DMS53 treated with DMSO at 0.1 percent for 48 hours (cell line): ENCODE measurements around the gene PPP2R3A.

Source experiments
- DNase-seq: peaks from one replicate; lab custom pipeline; 2025; ENCODE audit not compliant: unreplicated experiment; lab: John Stamatoyannopoulos, UW

The PPP2R3A gene

DNA sequence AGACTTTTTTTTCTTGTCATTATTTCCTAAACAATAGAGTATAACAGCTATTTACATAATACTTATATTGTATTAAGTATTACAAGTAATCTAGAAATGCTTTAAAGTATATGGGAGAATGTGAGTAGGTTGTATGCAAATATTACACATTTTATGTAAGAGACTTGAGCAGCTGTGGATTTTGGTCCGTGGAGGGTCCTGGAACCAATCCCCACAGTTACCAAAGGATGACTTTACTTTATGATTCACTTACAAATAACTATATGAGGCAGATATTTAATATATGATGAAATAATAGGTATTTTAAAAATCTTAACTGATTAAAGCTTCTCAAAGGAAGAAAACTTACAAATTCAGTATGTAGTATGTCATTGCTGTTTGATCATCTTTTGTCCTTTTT, 56.3 kb downstream of the PPP2R3A start:
- no peak for DNase-seq

DNA sequence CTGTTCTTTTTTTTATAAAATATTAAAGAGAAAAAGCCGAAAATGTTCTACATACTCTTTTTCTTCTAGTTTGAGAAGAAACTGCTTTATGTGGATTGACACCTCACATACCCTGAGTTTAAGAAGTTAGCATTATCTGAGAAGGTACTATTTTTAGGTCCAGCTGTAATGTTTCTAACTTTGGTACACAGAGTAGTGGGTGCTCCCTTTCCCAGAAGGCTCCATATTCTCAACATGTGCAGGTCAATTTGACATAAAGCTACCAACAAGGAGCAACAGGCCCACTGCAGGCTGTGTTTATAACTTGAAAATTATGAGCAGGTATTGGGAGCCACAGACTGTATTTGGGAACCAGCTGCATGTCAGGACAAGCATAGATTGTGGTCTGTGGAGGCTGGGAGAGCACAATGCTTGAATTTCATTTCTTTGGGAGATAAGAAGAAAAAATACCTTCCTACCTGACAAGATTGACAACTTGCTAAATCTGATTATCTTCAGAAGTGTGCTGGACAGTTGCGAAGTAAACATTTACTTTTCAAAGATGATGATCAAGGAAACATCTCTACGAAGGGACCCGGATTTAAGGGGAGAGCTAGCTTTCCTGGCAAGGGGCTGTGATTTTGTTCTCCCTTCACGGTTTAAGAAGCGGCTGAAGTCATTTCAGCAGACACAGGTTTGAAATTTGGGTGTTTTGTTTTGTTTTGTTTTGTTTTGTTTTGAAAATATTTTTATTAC, 57.2 kb downstream of the PPP2R3A start:
- no peak for DNase-seq

DNA sequence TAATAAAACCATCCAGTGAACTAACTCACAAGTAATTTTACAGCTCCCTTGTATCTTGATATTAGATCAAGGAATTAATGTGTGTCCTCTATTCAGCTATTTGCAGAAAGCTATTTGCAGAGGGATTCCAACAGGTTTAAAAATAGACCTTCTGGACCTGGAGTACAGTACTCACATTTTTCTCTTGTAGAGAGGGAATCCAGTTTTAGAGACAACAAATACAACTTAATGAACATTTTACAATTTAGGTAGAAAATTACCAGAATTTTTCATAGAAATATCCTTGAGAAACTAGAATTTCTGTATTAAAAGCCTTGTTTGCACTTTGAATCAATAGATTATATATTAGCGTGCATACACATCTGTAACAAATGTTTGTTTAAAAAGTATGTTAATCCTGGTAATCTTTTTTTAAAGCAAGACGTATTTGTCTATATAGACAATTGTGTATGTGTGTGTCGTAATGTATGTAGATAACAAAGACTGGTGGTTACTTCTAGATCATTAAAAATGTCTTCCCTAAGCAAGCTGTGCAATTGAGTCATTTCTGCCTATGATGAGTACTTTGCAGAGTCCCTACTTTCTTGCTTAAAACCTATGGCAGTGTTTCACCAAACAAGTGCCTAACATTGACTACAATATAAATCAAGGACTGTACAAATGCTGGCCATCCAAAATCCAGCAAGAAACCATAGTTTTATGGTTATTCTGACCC, 57.9 kb downstream of the PPP2R3A start:
- DNase-seq, result no peak

DNA sequence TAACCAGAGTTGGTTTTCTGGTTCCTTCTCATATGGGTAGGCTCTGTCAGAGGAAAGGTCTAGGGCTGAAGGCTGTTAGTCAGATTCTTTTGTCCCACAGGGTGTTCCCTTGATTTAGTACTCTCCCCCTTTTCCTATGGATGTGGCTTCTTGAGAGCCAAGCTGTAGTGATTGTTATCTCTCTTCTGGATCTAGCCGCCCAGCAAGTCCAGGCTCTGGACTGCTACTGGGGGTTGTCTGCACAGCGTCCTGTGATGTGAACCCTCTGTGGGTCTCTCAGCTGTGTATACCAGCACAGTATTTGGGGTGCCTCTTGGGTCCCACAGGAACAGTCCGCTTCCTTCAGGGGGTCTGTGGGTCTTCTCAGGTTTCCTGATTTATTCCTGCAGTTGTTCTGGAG, 70.8 kb downstream of the PPP2R3A start:
- DNase-seq, result no peak

DNA sequence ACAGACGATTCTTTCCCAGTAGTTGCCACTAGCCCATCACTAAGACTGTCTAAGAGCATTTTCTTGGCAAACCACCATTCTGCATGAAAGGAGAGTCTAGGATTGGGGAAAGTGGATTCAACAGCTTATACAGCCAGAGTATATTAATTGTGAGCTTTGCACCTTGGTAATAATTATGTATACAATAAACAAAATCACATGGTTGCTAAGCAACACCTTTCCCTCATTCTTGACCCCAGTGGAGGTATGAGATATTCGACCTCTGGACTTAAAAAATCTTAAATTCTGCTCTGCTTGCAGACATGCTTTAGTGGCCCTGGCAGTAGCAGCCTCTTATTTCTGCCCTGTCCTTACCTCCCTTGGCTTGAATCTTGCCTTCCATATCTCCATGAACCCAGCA, 73.1 kb downstream of the PPP2R3A start:
- DNase-seq, result no peak

DNA sequence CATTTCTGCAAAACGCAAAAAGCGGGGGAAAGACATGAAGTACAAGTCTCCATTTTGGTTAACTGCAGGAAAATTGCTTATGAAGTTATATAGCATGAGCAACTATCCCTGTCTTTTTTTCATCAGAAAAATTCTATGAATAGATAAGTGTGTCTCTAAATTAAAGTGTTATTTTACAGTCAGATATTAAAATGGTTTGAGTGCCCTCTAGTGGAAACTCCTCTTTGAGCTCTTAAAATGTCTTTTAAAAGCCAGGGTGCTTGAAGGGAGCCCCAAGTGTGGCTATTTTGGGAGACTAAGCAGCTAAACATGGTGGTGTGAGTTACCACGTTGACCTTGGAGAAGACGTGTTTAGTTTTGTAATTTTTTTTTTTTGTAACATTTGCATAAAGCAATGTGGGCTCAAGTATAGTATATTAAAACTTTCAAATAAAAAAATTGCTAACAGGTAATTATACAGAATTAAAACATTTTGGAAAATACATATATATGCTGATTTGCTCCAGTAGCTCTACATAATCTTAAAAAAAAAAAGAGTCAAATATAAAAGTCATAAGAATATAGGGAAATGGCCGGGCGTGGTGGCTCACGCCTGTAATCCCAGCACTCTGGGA, 77.2 kb downstream of the PPP2R3A start:
- peak; percentile 57 for DNase-seq

DNA sequence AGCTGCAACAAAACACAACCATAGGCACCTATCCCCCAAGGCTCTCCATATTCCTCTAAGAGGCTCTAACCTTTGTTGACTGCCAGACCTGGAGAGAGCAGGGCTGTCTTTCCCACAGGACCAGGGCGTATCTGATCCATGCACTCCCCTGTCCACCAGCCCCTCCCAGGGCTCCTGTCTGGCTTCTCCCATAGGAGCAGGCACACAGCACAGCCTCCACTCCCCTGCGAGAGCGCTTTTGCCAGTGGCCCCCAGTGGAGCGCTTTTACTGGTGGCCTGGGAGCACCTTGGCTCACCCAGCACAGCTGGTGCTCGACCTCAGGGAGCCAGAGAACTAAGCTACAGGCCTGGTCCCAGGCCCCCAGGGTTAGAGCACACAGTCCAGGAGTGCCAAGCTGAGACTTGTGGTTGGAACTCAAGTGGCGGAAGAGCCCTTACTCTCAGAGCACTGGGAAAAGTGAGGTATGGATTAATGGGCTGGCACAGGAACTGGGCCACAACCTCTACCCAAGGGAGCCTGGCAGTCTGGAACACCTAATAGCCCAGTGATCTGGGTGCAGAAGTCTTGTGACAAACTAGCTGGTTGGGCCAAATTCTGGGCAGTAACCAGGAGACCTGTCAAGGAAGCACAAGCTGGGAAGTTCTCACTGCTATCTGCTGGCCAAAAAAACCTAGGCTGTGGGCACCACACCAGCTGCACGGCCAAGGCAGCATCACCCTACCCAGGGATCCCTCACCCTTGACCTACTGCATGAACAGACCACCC, 79.6 kb downstream of the PPP2R3A start:
- no peak for DNase-seq

DNA sequence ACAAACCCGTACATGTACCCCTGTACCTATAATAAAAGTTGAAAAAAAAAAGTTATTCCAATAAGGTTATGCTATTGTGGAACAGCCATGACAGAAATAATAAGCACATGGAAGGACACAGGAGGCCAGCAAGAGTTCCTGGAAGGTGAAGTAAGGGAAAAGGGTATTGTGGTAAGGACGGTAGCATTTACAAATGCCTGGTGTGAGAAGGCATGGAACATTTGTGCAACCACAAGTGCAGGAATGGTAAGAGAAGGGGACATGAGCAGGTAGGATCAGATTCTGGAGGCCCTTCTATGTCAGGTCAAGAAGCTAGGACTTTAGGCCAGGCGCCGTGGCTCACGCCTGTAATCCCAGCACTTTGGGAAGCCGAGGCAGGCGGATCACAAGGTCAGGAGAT, 82.5 kb downstream of the PPP2R3A start:
- DNase-seq, result no peak

DNA sequence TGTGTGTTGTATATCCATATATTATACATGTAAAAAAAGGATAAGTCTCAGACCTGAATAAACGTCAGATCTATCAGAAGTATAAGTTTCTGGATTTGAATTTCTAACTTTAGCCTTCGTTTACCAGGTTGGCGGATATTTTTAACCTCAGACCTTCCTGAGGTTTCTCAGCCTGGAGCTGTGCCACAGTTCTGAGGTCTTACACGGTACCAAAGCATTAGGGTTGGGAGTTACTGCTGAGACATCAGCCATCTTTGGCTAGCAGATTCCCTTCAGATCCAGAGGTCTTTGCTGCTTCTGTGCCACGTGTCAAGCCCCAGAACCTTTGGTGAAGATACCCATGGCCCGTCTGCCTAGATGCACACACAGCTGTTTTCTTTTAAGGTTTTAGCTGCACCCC, 84.7 kb downstream of the PPP2R3A start:
- no peak for DNase-seq

DNA sequence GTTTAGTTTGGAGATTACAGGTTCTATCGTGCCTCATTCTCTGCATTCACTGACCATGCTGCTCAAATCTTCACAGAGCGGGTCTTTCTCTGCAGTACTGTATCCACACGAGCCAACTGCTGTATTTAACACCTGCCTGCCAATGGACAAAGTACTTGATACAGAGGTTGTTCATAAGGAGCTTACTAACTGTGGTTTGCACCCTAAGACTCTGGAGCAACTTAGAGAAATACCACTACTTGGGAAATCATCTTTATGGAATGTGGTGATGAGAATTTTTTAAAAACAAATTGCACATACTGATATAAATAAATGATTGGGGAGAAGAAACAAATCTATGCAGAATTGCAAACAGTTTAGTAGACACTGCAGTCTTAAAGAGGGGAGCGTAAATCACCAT, 90.0 kb downstream of the PPP2R3A start:
- no peak for DNase-seq

DNA sequence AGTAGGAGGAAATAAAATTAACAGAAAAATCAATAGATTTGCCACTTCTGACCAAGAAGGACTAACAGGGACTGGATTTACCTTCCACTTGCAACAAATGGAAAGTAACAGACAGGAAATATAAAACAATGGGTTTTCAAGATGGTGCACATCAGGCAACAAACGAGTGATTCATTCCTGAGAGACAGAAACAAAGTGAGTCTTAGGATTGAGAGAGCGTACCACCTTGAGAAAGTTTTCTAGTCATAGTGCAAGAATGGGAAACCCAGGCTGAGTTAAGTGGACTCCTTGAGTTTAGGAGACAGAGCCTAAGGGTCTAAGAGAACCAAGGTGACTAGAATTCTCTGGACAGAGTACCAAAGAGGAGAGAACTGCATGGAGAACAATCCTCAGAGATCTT, 101.7 kb downstream of the PPP2R3A start:
- no peak for DNase-seq

DNA sequence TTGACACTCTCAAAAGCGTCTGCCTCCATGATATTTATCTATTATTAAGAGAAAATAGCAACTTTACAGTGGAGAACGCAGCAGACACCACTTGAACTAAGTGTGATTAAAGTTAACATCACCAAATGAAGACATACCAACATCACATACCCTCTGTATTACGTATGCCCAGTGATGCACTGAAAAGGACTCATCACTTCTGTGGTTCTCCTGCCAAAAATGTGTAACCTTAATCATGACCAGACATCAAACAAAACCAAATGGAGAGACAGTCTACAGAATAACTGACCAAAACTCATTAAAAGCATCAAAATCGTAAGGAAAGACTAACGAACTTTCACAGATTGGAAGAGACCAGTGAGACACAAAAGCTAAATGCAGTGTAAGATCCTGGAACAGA, 103.2 kb downstream of the PPP2R3A start:
- DNase-seq, result no peak

DNA sequence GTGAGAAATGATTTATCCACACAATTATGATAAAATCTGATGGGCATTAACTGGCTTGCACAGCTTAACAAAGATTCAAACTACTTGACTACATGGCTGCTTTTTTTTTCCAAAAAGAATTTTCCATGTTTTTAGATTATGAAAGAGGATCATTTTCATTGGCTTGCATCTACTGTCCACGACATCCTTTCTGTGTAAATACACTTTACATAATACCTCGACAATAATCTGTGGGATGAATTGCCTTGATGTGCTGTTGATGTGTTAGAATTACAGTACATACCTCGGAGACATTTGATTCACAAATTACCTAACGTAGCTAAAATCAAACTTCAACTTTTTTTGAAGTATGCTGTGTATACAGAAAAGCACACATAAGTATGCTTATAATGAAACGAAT, 104.4 kb downstream of the PPP2R3A start:
- no peak for DNase-seq

DNA sequence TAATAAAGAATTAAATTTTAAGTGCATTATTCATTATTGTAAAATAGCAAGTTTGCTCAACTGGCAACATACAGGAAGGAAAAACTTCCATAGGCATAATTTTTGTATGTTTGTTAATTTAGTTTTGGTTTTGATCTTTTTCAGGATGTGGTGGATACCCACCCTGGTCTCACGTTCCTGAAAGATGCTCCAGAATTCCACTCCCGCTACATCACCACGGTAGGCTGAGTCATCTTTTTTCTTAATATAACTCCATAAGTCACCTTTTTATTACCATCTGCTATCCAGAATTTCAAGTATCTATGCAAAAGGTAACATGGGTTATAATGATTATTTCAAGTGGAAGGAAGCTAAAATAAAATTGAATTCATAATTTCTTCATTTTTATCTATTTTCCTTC, 104.8 kb downstream of the PPP2R3A start:
- no peak for DNase-seq

DNA sequence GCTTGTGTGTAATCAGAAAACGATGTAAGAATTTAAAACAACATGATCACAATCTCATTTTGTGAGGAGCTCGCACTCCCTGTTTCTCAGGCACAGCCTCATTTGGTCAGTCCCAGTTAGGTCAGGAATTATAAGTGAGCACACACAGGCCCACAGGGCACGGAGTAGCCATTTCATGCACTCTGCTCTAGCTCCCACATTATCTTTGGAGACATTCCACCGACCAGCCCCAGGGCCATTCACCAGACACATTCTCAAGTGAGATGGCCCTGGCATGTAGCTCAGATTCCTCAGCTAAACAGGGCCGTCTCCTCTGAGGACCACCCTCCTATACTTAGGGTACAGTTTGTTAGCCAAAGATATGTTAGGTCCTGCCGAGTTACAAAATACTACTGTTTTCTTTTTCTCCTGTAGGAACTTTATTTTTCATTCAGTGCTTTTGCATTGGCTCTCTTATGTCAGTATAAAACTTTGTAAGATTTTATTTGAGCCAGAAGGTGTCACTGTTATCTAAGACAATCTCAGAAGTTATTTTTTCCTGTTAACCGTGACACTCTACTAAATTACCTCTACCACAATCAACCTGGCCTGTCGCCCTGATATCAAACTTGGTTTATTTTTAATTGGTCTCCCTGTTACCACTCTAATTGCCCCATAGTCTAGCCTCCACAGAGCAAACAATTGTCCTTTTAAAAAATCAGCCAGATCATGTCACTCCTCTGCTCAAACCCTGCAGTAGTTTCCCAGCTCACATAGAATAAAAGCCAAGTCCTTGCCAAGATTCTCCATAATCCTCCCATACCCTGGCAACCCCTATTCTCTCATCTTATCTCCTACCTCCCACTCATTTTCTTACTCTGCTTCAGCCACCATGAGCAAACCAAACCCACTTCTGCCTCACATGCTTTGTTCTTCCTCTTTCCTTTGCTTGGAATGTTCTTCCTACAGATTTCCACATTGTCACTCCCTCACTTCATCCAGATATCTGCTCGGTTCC, 105.7 kb downstream of the PPP2R3A start:
- no peak for DNase-seq

DNA sequence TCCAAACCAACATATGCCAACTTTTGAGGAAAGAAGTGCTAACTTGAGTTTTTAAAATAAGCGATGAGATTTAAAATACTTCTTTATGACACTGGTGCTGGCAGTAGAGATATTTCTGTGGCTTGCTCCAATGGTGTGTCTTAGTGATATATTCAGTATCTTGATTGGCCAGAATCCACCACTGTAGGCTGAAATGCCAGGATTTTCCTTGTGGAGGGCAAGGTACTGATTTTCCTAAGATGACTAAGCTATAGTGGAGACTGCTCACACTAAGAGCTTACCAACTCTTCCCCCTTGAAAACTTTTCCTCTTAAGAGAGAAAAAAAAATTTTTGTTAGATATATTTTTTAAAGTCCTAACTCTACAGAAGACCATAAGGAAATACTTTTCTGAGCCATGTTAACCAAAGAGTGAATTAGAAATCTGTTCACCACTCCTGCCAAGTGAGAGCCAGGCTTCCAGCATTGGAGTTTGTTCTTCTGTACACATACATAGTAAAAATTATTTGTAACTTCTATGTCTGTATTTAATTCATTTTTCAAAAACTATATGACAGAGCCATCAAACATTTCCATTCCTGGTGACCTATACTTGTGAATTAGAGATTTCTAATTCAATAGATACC, 109.1 kb downstream of the PPP2R3A start:
- no peak for DNase-seq

DNA sequence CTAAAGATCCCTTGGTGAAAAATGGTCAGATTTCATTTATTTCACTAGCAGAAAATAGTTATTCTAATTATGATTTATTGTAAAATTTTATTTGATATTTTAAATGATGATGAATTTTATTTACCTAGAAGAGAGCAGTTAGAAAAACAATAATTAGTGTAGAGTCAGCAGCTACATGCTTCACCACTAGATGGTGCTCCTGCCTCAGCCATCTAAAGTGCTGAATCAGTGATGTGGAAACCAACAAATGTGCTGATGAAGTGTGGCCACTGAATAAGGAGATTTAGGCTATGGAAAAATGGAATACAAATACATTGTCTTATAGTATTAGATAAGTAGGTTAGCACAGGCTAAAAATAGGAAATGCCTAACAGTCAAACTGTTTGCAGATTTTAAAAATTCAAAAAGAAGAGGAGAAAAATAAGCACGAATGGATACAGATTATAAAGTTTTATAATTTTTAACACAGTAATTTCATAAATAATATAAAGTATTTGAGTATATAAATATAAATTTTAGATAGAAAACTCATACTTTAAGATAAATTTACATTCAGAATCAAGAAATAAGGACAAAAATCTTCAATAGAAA, 109.8 kb downstream of the PPP2R3A start:
- peak; percentile 25 for DNase-seq

DNA sequence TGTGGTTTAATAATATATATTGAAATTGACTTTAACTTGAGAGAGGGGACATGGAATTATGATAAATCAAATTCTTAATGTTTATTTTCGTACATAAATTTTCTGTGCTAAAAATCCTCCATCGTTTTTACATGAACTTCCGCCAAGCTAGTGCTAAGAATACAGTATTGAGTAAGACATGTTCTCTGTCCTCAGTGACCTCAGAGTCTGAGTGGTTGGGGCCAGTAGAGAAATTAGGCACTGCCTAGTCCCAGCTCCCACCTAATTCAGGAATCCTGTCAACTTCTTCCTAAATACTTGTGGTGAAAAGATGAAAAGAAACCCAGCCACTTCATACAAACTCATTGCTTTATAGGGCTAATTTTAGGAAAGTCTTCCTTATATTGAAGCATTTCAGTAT, 110.3 kb downstream of the PPP2R3A start:
- no peak for DNase-seq
